Tracheal epithelial cell (primary cell): ENCODE measurements around the gene KCNS3. TPM values are rescaled to one million over a fixed set of nuclear protein-coding genes. Genes with fewer than 3 reads are reported as not detected.

Experiments
- total RNA-seq: library from RNA; depleted of rRNA; stranded (reverse); fragments of >200 nt; gene quantifications from 2 replicates; pipeline ENCODE4 v1.2.1, GENCODE V29; 2014

Gene KCNS3
- total RNA-seq, result 3.0 and 20.2 TPM in 2 replicates

GRCh38 chr2:17878281-17879136 is at the start of gene KCNS3:
KCNS3 (plus strand) TSS chr2:17878667; CDS start chr2:17931009, 52,342 bp downstream.

Other genes with a start within 250 kb of the KCNS3 start
- gene SMC6, start 124.9 kb upstream of the KCNS3 start, total RNA-seq, result 20.0 TPM in 2 replicates
- 2.4 and 5.5 TPM in 2 replicates for gene GEN1, start 124.5 kb upstream of the KCNS3 start, total RNA-seq
- gene MSGN1, start 62.2 kb upstream of the KCNS3 start, total RNA-seq, result not detected in 2 replicates